Activated CD4-positive, alpha-beta T cell treated with anti-CD3 and anti-CD28 coated beads, Interleukin-2, amount 50 U/mL, for 16 hours (primary cell): Measurements from ENCODE around the gene BMP8A.

Experiments used
- DNase-seq: peaks from one replicate; pipeline ENCODE4 v3.0.0-alpha.2; 2020

BMP8A gene

GRCh38 chr1:39529901-39530535 is 38.6 kb downstream of the BMP8A start:
- no peak for DNase-seq

DNA sequence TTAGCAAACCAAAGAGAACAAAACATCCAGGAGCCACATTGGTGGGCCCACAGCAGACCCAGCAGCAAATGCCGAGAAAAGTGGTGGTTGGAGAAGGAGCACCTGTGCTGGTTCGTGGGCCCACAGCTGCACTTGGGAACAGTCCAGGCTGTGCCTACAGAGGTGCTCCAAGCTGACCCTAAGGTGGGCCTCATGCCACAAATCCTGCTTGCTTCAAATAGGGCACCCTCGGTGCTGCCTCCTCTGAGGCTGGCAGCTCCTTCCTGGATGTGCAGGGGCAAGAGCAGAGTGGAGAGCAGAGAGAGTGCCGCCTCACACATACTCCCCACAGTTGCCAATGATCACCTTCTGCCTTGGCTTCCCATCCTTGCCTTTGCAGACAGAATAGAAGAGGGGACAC is 40.1 kb downstream of the BMP8A start:
- no peak for DNase-seq

DNA sequence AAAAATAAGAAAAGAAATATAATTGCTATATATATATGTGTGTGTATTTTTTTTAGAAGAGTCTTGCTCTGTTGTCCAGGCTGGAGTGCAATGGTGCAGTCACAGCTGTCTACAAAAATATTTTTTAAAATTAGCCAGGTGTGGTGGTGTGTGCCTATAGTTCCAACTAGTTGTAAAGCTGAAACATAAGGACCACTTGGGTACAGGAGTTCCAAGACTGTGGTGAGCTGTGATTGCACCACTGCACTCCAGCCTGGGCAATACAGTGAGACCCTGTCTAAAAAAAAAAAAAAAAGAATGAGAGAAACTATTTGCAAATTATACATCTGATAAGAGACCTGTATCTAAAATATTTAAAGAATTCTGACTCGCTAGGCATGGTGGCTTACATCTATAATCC is 42.0 kb downstream of the BMP8A start:
- DNase-seq: no peak

DNA sequence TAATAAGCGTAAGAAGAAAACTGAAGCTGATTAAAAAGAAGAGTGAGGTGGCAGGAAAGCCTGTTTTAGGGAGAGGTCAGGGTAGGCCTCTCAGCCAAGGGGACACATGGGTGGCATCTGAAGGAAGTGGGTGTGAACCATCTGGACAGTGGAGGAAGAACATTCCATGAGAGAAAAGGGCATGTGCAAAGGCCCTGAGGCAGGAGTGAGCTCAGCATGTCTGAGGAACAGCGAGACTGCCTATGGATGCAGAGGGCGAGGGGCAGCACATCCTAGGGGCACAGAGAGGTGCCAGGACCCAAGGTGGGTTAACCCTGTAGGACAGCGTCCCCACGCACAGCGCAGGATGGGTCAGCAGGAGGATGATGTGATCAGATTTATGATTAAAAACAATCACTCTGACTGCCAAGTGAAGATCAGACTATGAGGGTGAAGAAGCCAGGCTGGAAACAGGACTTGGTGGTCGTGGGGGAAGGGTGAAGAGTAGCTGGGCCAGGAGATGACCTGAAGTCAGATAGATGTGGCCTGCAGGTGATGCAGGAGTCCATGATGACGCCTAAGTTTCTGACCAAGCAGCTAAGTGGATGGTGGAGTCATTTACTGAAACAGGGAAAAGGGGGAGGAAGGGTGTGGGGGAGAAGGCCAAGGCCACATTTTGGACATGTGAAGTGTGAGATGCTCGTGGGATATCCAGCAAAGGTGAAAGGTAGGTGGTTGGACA is 47.3 kb downstream of the BMP8A start:
- no peak for DNase-seq

- DNase-seq: peak; percentile 66
Measured at GRCh38 chr1:39539252-39539790, 47.9 kb downstream of the BMP8A start.

DNA sequence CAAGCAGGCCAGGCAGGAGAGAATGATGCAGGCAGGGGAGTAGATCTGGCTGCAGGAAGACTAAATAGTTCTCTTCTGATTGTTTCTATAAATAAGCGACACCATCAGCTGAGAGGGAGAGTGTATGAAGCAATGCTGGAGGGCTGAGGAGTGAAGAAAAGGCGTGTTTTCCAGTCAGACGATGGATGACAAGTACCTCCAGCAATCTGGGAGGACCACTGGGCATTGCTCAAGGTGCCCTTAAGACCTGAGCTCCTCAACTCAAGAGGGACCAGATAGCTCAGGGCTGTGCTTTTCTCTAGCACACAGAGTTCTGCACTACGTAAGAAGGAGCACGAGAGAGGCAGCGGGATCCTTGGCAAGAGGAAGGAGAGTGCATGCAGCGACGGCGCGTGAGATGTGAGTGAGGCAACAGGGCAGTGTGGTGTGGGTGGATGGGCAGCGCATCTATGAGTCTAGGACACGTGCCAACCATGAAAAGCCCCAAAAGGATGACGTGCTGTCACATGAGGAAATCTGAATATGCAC is 49.1 kb downstream of the BMP8A start:
- DNase-seq: no peak

GRCh38 chr1:39542924-39543323 is 51.5 kb downstream of the BMP8A start:
- no peak for DNase-seq

DNA sequence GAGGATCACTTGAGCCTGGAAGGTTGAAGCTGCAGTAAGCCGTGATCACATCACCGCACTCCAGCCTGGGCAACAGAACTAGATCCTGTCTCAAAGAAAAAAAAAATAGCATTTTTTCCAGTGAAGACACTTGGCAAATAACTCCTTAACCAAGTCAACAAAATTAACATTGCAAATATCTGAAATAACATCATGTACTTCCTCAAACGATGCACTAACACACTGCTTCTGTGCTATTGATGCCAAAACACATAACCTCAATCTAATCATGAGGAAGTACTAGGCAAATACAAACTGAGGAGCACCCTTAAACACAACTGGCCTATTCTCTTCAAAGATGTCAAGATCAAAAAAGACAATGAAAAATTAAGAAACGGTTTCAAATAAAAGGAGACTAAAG is 52.9 kb downstream of the BMP8A start:
- DNase-seq: no peak

DNA sequence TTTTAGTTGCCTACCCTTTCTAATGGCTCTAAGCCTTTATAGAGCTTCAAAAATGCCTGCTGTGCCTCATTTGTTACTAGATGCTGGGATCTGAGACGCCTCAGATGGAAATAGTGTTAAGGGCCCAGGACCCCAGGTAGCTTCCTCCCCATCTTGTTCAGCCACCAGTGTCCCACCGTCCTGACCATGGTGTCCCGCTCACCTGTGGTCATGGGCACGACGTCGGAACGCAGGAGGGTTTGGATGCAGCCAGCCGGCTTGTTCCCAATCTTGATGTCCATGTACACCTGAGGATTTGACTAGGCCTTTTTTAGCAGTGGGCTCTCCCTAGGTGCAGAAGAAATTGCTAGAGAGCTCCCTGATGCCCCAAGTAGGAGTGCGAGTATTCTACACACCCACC is 54.1 kb downstream of the BMP8A start:
- no peak for DNase-seq

GRCh38 chr1:39554277-39554676 is 62.8 kb downstream of the BMP8A start:
- DNase-seq: no peak

DNA sequence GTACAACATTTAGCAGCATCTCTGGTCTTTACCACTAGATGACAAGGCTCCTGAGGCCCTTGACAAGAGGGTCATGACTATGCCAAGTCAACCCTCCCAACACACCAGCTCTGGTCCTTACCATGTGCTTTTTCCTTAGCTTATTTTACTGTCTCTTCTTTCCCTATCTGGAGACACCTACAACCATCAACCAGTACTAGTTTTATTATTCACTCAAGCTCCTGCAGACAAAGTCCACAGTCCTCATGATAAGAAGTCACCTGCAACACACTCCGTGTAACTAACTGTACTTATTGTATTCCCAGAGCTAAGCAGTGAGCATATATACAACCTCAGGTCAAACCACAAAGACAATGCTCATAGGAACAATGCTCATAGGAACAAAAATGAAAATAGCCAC is 69.8 kb downstream of the BMP8A start:
- no peak for DNase-seq

DNA sequence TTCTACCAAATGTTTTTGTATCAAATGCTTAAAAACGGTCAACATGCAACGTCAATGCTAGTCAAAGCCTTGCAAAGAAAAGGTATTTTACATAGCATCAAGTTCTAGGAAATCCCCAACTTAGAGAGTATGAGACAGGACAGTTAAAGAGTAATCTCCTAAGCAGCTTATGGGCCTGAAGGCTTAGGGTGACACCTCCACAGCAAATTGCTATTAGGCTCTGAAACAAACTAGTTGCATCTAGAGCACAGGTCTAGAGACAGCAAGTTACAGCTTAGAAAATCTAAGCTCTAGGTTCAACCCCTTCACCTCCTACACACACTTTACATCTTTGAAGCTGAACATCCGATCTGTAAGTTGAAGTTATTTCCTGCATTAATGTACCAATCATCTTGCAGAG is 71.5 kb downstream of the BMP8A start:
- DNase-seq: no peak

GRCh38 chr1:39563669-39564068 is 72.2 kb downstream of the BMP8A start:
- no peak for DNase-seq

DNA sequence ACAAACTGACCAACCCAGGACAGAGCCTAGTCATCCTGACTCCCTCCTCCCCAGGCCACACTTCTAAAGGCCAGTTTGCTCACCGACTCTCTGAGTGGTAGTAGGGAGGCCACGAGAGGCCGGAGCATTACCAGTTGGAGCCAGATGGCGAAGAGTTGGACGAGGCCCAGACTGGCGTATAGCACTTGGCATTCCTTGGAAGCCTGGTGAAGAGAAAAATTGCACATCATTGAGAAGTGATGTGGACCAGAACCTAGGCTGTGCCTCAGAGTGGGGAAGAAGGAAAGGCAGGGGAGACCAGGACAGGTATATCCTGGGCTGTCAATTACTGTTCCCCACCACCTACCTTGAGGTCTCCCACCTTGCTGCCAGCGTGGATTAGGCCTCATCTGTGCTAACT is 72.9 kb downstream of the BMP8A start:
- no peak for DNase-seq

GRCh38 chr1:39564941-39565340 is 73.5 kb downstream of the BMP8A start:
- no peak for DNase-seq

DNA sequence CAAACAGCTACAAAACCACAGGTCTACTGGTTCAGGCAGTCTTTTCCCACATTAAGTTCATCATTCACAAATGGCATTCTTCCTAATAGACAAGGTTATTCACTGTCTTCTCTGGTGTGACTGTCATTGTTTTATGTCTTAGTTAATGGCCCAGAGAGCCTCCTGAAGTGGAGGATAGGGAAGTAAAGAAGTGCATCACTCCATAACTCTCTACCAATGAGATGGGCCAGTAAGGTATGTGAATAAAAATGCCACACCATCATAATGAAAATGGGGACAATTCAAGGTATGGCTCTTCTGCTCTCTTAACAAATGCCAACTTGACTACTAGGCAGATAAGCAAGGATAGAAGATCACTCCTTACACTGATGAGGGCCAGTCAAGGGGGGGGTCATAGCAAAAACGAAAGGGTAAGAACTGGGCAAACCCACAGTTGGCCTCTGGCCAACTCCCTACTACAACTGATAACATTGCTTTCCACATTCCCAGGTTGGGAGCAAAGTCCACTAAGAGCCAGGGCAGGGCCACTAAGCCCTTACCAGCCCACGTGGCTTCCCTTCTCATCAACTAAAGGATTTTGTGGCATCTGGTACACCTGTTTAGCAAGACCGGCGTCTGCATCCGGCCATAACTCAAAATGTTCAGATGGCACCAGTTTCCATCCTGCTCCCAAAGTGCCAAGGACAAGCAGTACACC is 75.2 kb downstream of the BMP8A start:
- DNase-seq: no peak

DNA sequence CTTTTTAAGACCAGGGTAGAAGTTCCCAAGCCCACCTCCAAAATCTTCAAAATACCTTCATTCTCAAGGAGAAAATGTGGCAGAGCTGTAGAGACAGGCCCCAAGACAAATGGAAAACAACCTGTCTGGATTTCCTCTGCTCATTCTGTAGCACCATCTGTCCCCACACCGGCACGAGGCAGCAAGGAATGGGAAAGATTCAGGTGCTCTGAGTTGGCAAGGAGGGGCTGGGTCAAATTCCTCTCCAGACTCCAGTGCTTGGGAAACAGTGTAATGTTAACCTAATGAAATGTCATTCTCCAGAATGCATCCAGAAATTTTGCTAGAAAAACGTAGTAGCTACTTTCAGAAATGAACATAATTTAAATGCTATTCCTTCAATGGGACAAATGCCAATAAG is 75.9 kb downstream of the BMP8A start:
- DNase-seq: no peak

DNA sequence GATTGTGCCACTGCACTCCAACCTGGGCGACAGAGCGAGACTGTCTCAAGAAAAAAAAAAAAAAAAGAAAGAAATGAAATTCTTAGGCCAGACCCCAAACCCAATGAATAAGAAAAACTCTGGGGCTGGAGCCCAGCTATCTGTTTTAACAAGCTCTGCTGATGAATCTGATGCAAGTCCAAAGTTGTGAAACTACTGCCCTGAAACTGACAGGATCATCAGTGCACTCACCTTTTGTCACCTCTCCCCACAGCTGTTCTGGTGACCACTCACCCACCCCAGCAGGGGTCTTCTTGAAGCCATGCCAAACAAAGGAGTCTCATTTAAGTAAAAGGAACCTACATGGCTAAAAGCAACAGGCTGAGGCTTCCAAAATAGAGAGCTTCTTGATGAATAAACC is 76.8 kb downstream of the BMP8A start:
- DNase-seq: no peak

DNA sequence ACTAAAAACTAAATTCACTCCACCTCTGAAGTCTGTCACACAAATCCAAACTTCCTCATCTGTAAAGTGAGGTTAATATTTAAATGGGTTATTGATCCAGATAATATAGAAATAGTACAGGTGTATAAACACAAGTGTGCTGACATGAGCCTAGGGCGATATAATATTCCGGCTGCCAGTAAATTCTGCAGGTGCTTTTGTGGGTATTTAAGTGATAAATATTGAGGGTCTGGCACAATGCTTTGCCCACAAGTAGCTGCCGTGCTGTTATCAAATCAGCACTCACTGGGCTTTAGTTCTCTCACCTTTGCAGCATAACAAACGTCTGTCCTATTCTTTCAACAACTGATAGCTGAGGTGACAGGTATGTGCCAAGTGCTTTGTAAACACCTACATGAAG is 77.6 kb downstream of the BMP8A start:
- DNase-seq: no peak

GRCh38 chr1:39570477-39571177 is 79.2 kb downstream of the BMP8A start:
- no peak for DNase-seq

GRCh38 chr1:39571178-39571483 is 79.7 kb downstream of the BMP8A start:
- DNase-seq: no peak

DNA sequence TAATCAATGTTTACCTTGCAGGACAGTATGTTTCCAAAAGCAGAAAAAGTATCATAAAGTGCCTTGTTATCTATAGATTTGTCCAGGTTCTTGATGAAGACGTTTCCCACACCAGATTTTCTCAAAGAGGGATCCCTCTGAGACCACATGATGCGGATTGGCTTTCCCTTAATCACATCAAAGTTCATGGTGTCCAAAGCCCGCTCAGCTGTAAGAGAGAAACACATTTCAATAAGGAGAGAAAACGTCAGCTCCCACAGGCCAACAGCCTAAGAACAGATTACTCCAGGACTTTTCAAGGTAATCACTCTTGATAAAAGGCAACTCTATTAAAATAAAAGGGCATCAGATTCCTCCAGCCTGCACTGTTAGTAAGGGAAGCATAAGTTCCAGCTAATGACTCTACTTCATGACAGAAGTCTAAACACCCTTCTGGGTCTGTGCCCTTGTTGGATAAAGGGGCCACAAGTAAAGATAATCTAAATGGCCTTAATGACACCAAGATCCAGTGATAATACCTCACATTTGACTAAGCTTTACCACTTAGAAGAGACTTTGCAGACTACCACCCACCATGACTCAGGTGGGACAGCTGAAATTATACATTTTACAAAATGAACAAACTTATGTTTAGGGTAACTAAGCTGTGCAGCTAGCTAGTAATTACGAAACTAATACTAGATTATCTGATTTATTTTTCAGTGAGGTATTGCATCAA is 81.1 kb downstream of the BMP8A start:
- DNase-seq: peak; percentile 43

- no peak for DNase-seq
Measured at GRCh38 chr1:39573097-39573465, 81.6 kb downstream of the BMP8A start.
